Esophagus squamous epithelium (tissue), 5 donors: ENCODE measurements around the gene CLEC18B. TPM values are rescaled to one million over a fixed set of nuclear protein-coding genes. Genes with fewer than 3 reads are reported as not detected.

Experiments
- DNase-seq: peaks from one replicate; lab custom pipeline; 2025; lab: John Stamatoyannopoulos, UW
- H3K27ac ChIP-seq, 4 donors: fragments of 200-600 bp; sonication (generic); one replicate each; pipeline ENCODE4 v1.5.1; 2016 to 2019; ENCODE audit warnings: mild to moderate bottlenecking in 1 of 4
- H3K27me3 ChIP-seq, 4 donors: fragments of 200-600 bp; sonication (generic); 1 replicate in 3 of 4; 2 replicates in 1 of 4; pipeline versions ENCODE4 v1.5.1 to v1.6.0; 2017 to 2021; ENCODE audit warnings: antibody characterized with exemption in 1 of 4
- H3K36me3 ChIP-seq, 3 donors: fragments of 200-600 bp; sonication (generic); one replicate each; pipeline ENCODE4 v1.5.1; 2016 to 2019
- H3K4me1 ChIP-seq, 3 donors: fragments of 200-600 bp; sonication (generic); one replicate each; pipeline ENCODE4 v1.5.1; 2017 to 2019
- H3K4me3 ChIP-seq, 4 donors: fragments of 200-600 bp; sonication (generic); 1 replicate in 3 of 4; 2 replicates in 1 of 4; pipeline ENCODE4 v1.5.1; 2016 to 2019; ENCODE audit warnings: mild to moderate bottlenecking in 2 of 4, moderate library complexity in 1 of 4
- H3K9me3 ChIP-seq, 3 donors: fragments of 200-600 bp; sonication (generic); one replicate each; pipeline ENCODE4 v1.5.1; 2016 to 2019
- CTCF ChIP-seq, 6 experiments: fragments of 450-650 bp in 4 of 6; fragments of 200-600 bp in 2 of 6; sonication (generic) in 2 of 6; IDR thresholded peaks; one replicate each; pipeline ENCODE4 v1.5.1; 2016 to 2019; ENCODE audit warnings: antibody characterized with exemption in 6 of 6, mild to moderate bottlenecking in 4 of 6, moderate library complexity in 4 of 6
- POLR2A ChIP-seq, 4 donors: fragments of 450-650 bp; IDR thresholded peaks; one replicate each; pipeline ENCODE4 v1.6.1; 2017; ENCODE audit warnings: antibody characterized with exemption in 4 of 4, mild to moderate bottlenecking in 4 of 4, moderate library complexity in 3 of 4
- WGBS, 2 donors: methylation state at CpG; one replicate each; pipeline ENCODE4 v1.1.5; 2018; 5-methylcytosine and 5-hydroxymethylcytosine counted together
- intact Hi-C: fragments of 100-400 bp; cut with DNase I; formaldehyde crosslinking; loops from one replicate; pipeline ENCODE4 v1.15.0; 2022
- total RNA-seq, 4 donors: library from RNA; depleted of rRNA; stranded (reverse); fragments of >200 nt; gene quantifications; one replicate each; pipeline ENCODE4 v1.1.0, GENCODE V29; 2016
- donor health status: DM: yes; HTN: yes; CAD: no.

The CLEC18B gene
- total RNA-seq, 4 donors from 2014 or later = 0.38 to 6.2 (median 2.6) TPM

- peaks cover 0 to 33% (median 5%) of the 10 kb centered on the region in 3 donors for H3K4me1 ChIP-seq
- intact Hi-C loops = no loop called here
- no peaks in the 10 kb centered on the region for H3K27me3 ChIP-seq
- peaks cover 9 to 96% (median 39%) of the 10 kb centered on the region in 3 donors for H3K36me3 ChIP-seq
- no peak overlapping the region for H3K4me3 ChIP-seq
- peak overlapping the region in 2 of 4 donors; percentile 57 to 76 for H3K27ac ChIP-seq
- no peak for TF ChIP-seq CTCF (IDR thresholded peaks at IDR 0.05)
- TF ChIP-seq POLR2A (IDR thresholded peaks at IDR 0.05) = no peak
- no peaks in the 10 kb centered on the region for H3K9me3 ChIP-seq
- WGBS, 2 donors = 83 to 86% methylated on average over 16 of the region's 16 CpGs
- DNase-seq = no peak
Measured at GRCh38 chr16:74456290-74456625, 35.0 kb upstream of the CLEC18B start.

GRCh38 chr16:74455619-74456289 lies 34.5 kb upstream of the CLEC18B start:
- Histone ChIP-seq H3K36me3 (peaks cover 9 to 96% (median 39%) of the 10 kb centered on the region in 3 donors), H3K4me3 (no peak overlapping the region), H3K27ac (peak overlapping the region; percentile 18 to 76 (median 54)), H3K4me1 (peaks cover under 1 to 38% (median 8%) of the 10 kb centered on the region in 3 donors), H3K9me3 (no peaks in the 10 kb centered on the region), H3K27me3 (no peaks in the 10 kb centered on the region)
- TF ChIP-seq POLR2A (IDR thresholded peaks at IDR 0.05) (no peak), CTCF (IDR thresholded peaks at IDR 0.05) (no peak)
- intact Hi-C loops = no loop called here
- WGBS, 2 donors = 36 to 65% methylated on average over 10 of the region's 10 CpGs
- DNase-seq = no peak

- H3K27ac ChIP-seq = peak overlapping the region; percentile 18 to 76 (median 54)
Measured at GRCh38 chr16:74455213-74455612, 33.9 kb upstream of the CLEC18B start.

GRCh38 chr16:74451951-74452758 lies 30.9 kb upstream of the CLEC18B start:
- Histone ChIP-seq H3K4me3 (no peak overlapping the region), H3K9me3 (no peaks in the 10 kb centered on the region), H3K36me3 (peaks cover 9 to 61% (median 18%) of the 10 kb centered on the region in 3 donors), H3K27ac (peak overlapping the region in 3 of 4 donors; percentile 22 to 87 (median 82)), H3K4me1 (peaks cover 25 to 74% (median 33%) of the 10 kb centered on the region in 3 donors), H3K27me3 (no peaks in the 10 kb centered on the region)
- DNase-seq = no peak
- intact Hi-C loops = no loop called here
- TF ChIP-seq CTCF (IDR thresholded peaks at IDR 0.05) (no peak), POLR2A (IDR thresholded peaks at IDR 0.05) (no peak)
- 85 to 93% methylated on average over 8 to 10 of the region's 14 CpGs for WGBS, 2 donors

More at GRCh38 chr16:74455213-74455612, 33.9 kb upstream of the CLEC18B start:
- Histone ChIP-seq H3K27me3 (no peaks in the 10 kb centered on the region), H3K36me3 (peaks cover 9 to 92% (median 35%) of the 10 kb centered on the region in 3 donors), H3K4me3 (no peak overlapping the region), H3K4me1 (peaks cover 6 to 43% (median 14%) of the 10 kb centered on the region in 3 donors), H3K9me3 (no peaks in the 10 kb centered on the region)
- WGBS, 2 donors = 45% methylated on average over 4 to 6 of the region's 7 CpGs
- intact Hi-C loops = no loop called here
- TF ChIP-seq POLR2A (IDR thresholded peaks at IDR 0.05) (no peak), CTCF (IDR thresholded peaks at IDR 0.05) (no peak)
- no peak for DNase-seq
